HepG2 (cell line): ENCODE measurements around the gene SUDS3. TPM values are rescaled to one million over a fixed set of nuclear protein-coding genes. Genes with fewer than 3 reads are reported as not detected.

Source experiments
- ATAC-seq: fragments of 200-7000 bp; cut with Tn5 transposase; 3 replicates; pipeline ENCODE4 v1.9.1; 2020; ENCODE audit warnings: mild to moderate bottlenecking, moderate library complexity
- BruUV-seq: library from RNA; stranded (reverse); fragments of 400-500 nt; replicated peaks from 2 replicates; lab custom pipeline; 2021; lab: Mats Ljungman, UMichigan
- CTCF ChIA-PET: fragments of 300-600 bp; formaldehyde crosslinking; extraction: SDS; loops from one replicate; lab custom pipeline; 2021; ENCODE audit warnings: low total read pairs, inconsistent platforms, low intra/inter-chr PET ratio; lab: Yijun Ruan, JAX
- POLR2A ChIA-PET: fragments of 350-600 bp; sonication (Branson Sonifier 250); formaldehyde crosslinking; loops from one replicate; lab custom pipeline; 2020; ENCODE audit warnings: antibody characterized with exemption, inconsistent platforms; lab: Yijun Ruan, JAX
- DNase-seq: peaks from one replicate; pipeline ENCODE4 v3.0.0-alpha.2; 2015; ENCODE audit warnings: low spot score
- FAIRE-seq: peaks from 3 replicates; lab custom pipeline; 2011; peaks lifted over from hg19 to GRCh38; lab: Jason Lieb, UNC
- H2AFZ ChIP-seq: one replicate; pipeline ENCODE4 v1.6.1; 2011; ENCODE audit warnings: low read length, inconsistent platforms
- H3K27ac ChIP-seq: fragments of 300-600 bp; 3 replicates; pipeline ENCODE4 v1.8.0; 2011; ENCODE audit warnings: mixed run types, mild to moderate bottlenecking, mixed read lengths, low read length, inconsistent platforms; ENCODE audit not compliant: insufficient read depth; ENCODE audit errors: extremely low read length
- H3K27me3 ChIP-seq, 2 experiments: fragments of 200-600 bp in 1 of 2; 2 replicates in 1 of 2; 3 replicates in 1 of 2; pipeline versions ENCODE4 v1.6.0 to v1.8.0; 2011; ENCODE audit warnings: low read length in 2 of 2, mild to moderate bottlenecking in 2 of 2, moderate library complexity in 2 of 2, inconsistent platforms in 1 of 2; ENCODE audit not compliant: insufficient read depth in 2 of 2, control insufficient read depth in 1 of 2
- H3K36me3 ChIP-seq, 2 experiments: fragments of 200-600 bp in 1 of 2; replicated peaks in 1 of 2; 2 replicates in 1 of 2; 3 replicates in 1 of 2; pipeline versions ENCODE4 v1.5.1 to v1.8.0; 2011; ENCODE audit warnings: low read length in 2 of 2, inconsistent platforms in 1 of 2; ENCODE audit not compliant: insufficient read depth in 2 of 2, control insufficient read depth in 1 of 2
- H3K4me1 ChIP-seq: 2 replicates; pipeline ENCODE4 v1.5.1; 2012; ENCODE audit warnings: low read length, inconsistent platforms; ENCODE audit not compliant: insufficient read depth
- H3K4me2 ChIP-seq: 2 replicates; pipeline ENCODE4 v1.6.0; 2011; ENCODE audit warnings: low read depth, low read length, inconsistent platforms
- H3K4me3 ChIP-seq, 3 experiments: fragments of 200-600 bp in 1 of 3; sonication (generic), shearing (Covaris generic) in 1 of 3; replicated peaks in 1 of 3; 2 replicates each; pipeline ENCODE4 v1.5.1; 2011 to 2016; ENCODE audit warnings: low read length in 3 of 3, inconsistent platforms in 2 of 3, low read depth in 2 of 3, mild to moderate bottlenecking in 2 of 3, control low read depth in 1 of 3, mixed read lengths in 1 of 3; ENCODE audit not compliant: insufficient read depth in 1 of 3
- H3K79me2 ChIP-seq: one replicate; pipeline ENCODE4 v1.6.1; 2011; ENCODE audit warnings: low read length, inconsistent platforms; ENCODE audit not compliant: insufficient read depth
- H3K9ac ChIP-seq: 2 replicates; pipeline ENCODE4 v1.6.0; 2011; ENCODE audit warnings: mild to moderate bottlenecking, low read depth, low read length, inconsistent platforms; ENCODE audit not compliant: insufficient read depth
- H3K9me3 ChIP-seq: 2 replicates; pipeline ENCODE4 v1.5.1; 2012; ENCODE audit warnings: mild to moderate bottlenecking, low read length
- H4K20me1 ChIP-seq: 2 replicates; pipeline ENCODE4 v1.6.0; 2011; ENCODE audit warnings: inconsistent platforms, mild to moderate bottlenecking, low read length, moderate library complexity; ENCODE audit not compliant: insufficient read depth
- ATF6 ChIP-seq: sonication (generic); formaldehyde crosslinking; conservative IDR thresholded peaks from 2 replicates; pipeline ENCODE4 v1.4.0; 2020; ENCODE audit warnings: missing genetic modification reagents
- EHMT2 ChIP-seq: fragments of 200-600 bp; sonication (generic); IDR thresholded peaks from 2 replicates; pipeline ENCODE4 v1.7.0; 2017; ENCODE audit warnings: antibody characterized with exemption, low read depth, low read length, borderline replicate concordance
- HHEX ChIP-seq: IDR thresholded peaks from 2 replicates; pipeline ENCODE4 v1.6.1; 2016; ENCODE audit warnings: control low read depth
- HMG20A ChIP-seq: IDR thresholded peaks from 2 replicates; pipeline ENCODE4 v1.6.1; 2016; ENCODE audit warnings: borderline replicate concordance
- HMGXB4 ChIP-seq, 2 experiments: sonication (generic) in 1 of 2; formaldehyde crosslinking in 1 of 2; IDR thresholded peaks; 2 replicates each; pipeline versions ENCODE4 v1.4.0 to v1.6.1; 2018 to 2020; ENCODE audit warnings: missing genetic modification reagents in 2 of 2, borderline replicate concordance in 1 of 2, low read depth in 1 of 2, mild to moderate bottlenecking in 1 of 2, missing biosample characterization in 1 of 2
- HNRNPL ChIP-seq: fragments of 200-400 bp; formaldehyde crosslinking; IDR thresholded peaks from 2 replicates; pipeline ENCODE4 v1.6.1; 2017; ENCODE audit warnings: mild to moderate bottlenecking, low read depth, low read length
- HOXD1 ChIP-seq: sonication (generic); formaldehyde crosslinking; IDR thresholded peaks from 2 replicates; pipeline ENCODE4 v1.5.0; 2020; ENCODE audit warnings: missing genetic modification reagents
- KDM5B ChIP-seq: sonication (generic); formaldehyde crosslinking; IDR thresholded peaks from 2 replicates; pipeline ENCODE4 v1.4.0; 2020; ENCODE audit warnings: missing genetic modification reagents, mild to moderate bottlenecking, borderline replicate concordance
- MED1 ChIP-seq: sonication (generic); formaldehyde crosslinking; IDR thresholded peaks from 2 replicates; pipeline ENCODE4 v1.4.0; 2020; ENCODE audit warnings: missing genetic modification reagents
- THRA ChIP-seq: sonication (generic); formaldehyde crosslinking; IDR thresholded peaks from 2 replicates; pipeline ENCODE4 v1.4.0; 2020; ENCODE audit warnings: missing genetic modification reagents, borderline replicate concordance
- ZBTB8A ChIP-seq: sonication (generic); formaldehyde crosslinking; IDR thresholded peaks from 2 replicates; pipeline ENCODE4 v1.4.0; 2020; ENCODE audit warnings: mild to moderate bottlenecking, low read depth, missing genetic modification reagents, borderline replicate concordance
- ZNF431 ChIP-seq: sonication (generic); formaldehyde crosslinking; IDR thresholded peaks from 2 replicates; pipeline ENCODE4 v1.9.0; 2022; ENCODE audit warnings: missing genetic modification reagents, low read depth, mild to moderate bottlenecking, borderline replicate concordance
- ZNF580 ChIP-seq: IDR thresholded peaks from 2 replicates; pipeline ENCODE4 v1.6.1; 2016; ENCODE audit warnings: low read depth, borderline replicate concordance
- ZNF670 ChIP-seq: sonication (generic); formaldehyde crosslinking; IDR thresholded peaks from 2 replicates; pipeline ENCODE4 v1.8.0; 2022; ENCODE audit warnings: mild to moderate bottlenecking, missing genetic modification reagents, borderline replicate concordance
- WGBS: methylation state at CpG from one replicate; pipeline ENCODE4 v1.1.6; 2017; ENCODE audit warnings: low lambda C conversion rate; 5-methylcytosine and 5-hydroxymethylcytosine counted together
- in situ Hi-C: cut with HindIII; loops from 2 replicates; pipeline ENCODE4 v1.10.0; 2017; ENCODE audit warnings: low pct_unique_long_range_greater_than_20kb; ENCODE audit not compliant: extremely low pct_ligation_motif_present
- intact Hi-C: fragments of 100-400 bp; cut with micrococcal nuclease; formaldehyde crosslinking; loops from one replicate; pipeline ENCODE4 v1.10.0; 2022; ENCODE audit not compliant: unreplicated experiment
- polyA plus RNA-seq, 8 experiments: library from polyadenylated mRNA; depleted of rRNA in 3 of 8; stranded (reverse) in 7 of 8; unstranded in 1 of 8; fragments of >200 nt; fragmentation: Illumina TruSeq in 4 of 8; extraction: Trizol in 4 of 8; gene quantifications; 2 replicates each; pipeline versions ENCODE4 v1.2.1 to v1.2.3, GENCODE V29; 2011 to 2016; ENCODE audit warnings: low read depth in 4 of 8, missing spikeins in 1 of 8, mixed read lengths in 1 of 8; ENCODE audit not compliant: insufficient read depth in 1 of 8
- total RNA-seq, 5 experiments: library from RNA; depleted of rRNA; stranded (reverse); fragments of >200 nt; fragmentation: Illumina TruSeq; extraction: Trizol; gene quantifications; 2 replicates each; pipeline ENCODE4 v1.2.3, GENCODE V29; 2016; ENCODE audit warnings: low read depth in 1 of 5

The SUDS3 gene
- total and polyA plus RNA-seq, 2 of the 13 experiments (the other 11 are each of a cell fraction or from before 2014, with no cell fraction given), result 20.2 to 33.1 TPM

- TF ChIP-seq HMG20A (CRISPR knock-in tag) (no peak), HNRNPL (no peak), EHMT2 (no peak), KDM5B (no peak), THRA (CRISPR knock-in tag) (no peak), ZNF670 (CRISPR knock-in tag) (no peak)
These were observed 41.3 kb upstream of the SUDS3 start (continued) for GRCh38 chr12:118334939-118335567.

DNA sequence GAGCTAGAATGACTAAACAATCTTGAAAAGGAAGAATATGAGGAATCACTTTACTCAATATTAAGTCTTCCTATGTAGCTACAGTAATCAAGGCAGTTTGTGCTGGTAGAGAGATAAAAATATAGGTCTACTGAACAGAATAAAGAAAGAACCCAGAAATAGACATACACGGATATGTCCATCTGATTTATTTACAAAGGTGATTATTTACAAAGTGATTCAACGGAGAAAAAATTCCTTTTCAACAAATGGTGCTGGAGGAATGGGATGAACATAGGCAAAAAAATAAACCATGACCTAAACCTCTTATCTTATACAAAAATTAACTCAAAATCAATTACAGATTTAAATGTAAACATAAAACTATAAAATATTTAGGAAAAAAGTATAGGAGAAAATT lies 40.2 kb upstream of the SUDS3 start:
- no peak overlapping the region for H3K9ac ChIP-seq
- no TSS peak for BruUV-seq
- intact Hi-C loops (no loop called here), in situ Hi-C loops (no loop called here)
- H3K4me2 ChIP-seq, result no peak overlapping the region
- H3K27me3 ChIP-seq, result no peaks in the 10 kb centered on the region
- ATAC-seq (no peak), DNase-seq (no peak), FAIRE-seq (no peak)
- no peaks in the 10 kb centered on the region for H4K20me1 ChIP-seq
- H2AFZ ChIP-seq, result no peak overlapping the region
- H3K4me1 ChIP-seq, result peaks cover 5% of the 10 kb centered on the region; the same call in 1 of the 2 replicates
- no peak overlapping the region for H3K27ac ChIP-seq
- 52% methylated on average over 2 of the region's 2 CpGs for WGBS
- H3K4me3 ChIP-seq, result no peak overlapping the region
- POLR2A ChIA-PET, result no interaction called here
- peaks cover 2% of the 10 kb centered on the region for H3K79me2 ChIP-seq
- no peaks in the 10 kb centered on the region for H3K9me3 ChIP-seq
- CTCF ChIA-PET, result no interaction called here
- no peak for TF ChIP-seq ZNF431 (CRISPR knock-in tag)
- no peak for TF ChIP-seq ZBTB8A (CRISPR knock-in tag)
- no peak for TF ChIP-seq HMGXB4 (CRISPR knock-in tag; IDR thresholded peaks at IDR 0.05; ENCODE audit: borderline replicate concordance in 1 of 2, low read depth in 1 of 2)
- TF ChIP-seq HHEX (CRISPR knock-in tag), result no peak
- no peak for TF ChIP-seq ATF6
- TF ChIP-seq ZNF580, result no peak
- TF ChIP-seq MED1 (CRISPR knock-in tag), result no peak
- no peak for TF ChIP-seq HOXD1
- no peaks in the 10 kb centered on the region for H3K36me3 ChIP-seq
